ENCODE results near the gene PFDN1. TPM values are rescaled to one million over a fixed set of nuclear protein-coding genes. Genes with fewer than 3 reads are reported as not detected.
A peak's percentile ranks its signal among the peaks of the same experiment; 100 is the strongest.

PFDN1 gene
- total and polyA plus RNA-seq, 10 of the 15 experiments (the other 5 are each of a cell fraction or from before 2014, with no cell fraction given) = 62.9 to 193 (median 102) TPM

GRCh38 chr5:140347360-140347759, 44.5 kb upstream of the PFDN1 start:
- DNase-seq (ENCODE audit: low read depth, low spot score) (no peak), ATAC-seq (no peak), FAIRE-seq (no peak)
- no peaks in the 10 kb centered on the region for H3K9me3 ChIP-seq (replicated peaks; ENCODE audit: control insufficient read depth, insufficient read depth, low read length)
- no peak overlapping the region for H2AFZ ChIP-seq (ENCODE audit: control insufficient read depth, low read depth, low read length)
- peak overlapping the region; percentile 48; the same call in 1 of the 2 replicates for H3K9ac ChIP-seq (ENCODE audit: control insufficient read depth, insufficient read depth, low read length)
- ChIA-PET SMC1A (ENCODE audit: uncharacterized antibody, unreplicated experiment) (interaction anchor here (1.1 to 12.2 kb wide), 7 partner anchors 9 to 109 kb away, joined by 3 to 345 read pairs (median 6); no protein-coding TSS in a partner anchor), CTCF (interaction anchor here (0.6 to 16.9 kb wide), 23 partner anchors 8 to 372 kb away, joined by 3 to 774 read pairs (median 5); partner anchors contain the start of genes PFDN1 and SLC4A9), POLR2A (interaction anchor here (0.5 to 1.6 kb wide), 5 partner anchors 44 to 107 kb away, joined by 3 to 7 read pairs (median 5); partner anchors contain the start of gene PFDN1), RAD21 (ENCODE audit: unreplicated experiment) (interaction anchor here (0.8 to 9.2 kb wide), 11 partner anchors 11 to 200 kb away, joined by 3 to 131 read pairs (median 5); partner anchors contain the start of gene EIF4EBP3)
- intact Hi-C loops (cut with micrococcal nuclease; ENCODE audit: unreplicated experiment) (loop anchor here (5.0 kb wide), 1 partner anchor 45 kb away; the partner anchor contains the start of gene PFDN1), in situ Hi-C loops (cut with MboI) (no loop called here)
- no peaks in the 10 kb centered on the region for H3K36me3 ChIP-seq (ENCODE audit: control insufficient read depth in 2 of 2, insufficient read depth in 2 of 2, low read length in 1 of 2)
- H3K27me3 ChIP-seq (replicated peaks in 1 of 2; ENCODE audit: control insufficient read depth in 2 of 2, insufficient read depth in 2 of 2, low read length in 1 of 2) = no peaks in the 10 kb centered on the region; a peak in 1 of 4 replicates
- H4K20me1 ChIP-seq (ENCODE audit: control insufficient read depth, insufficient read depth) = no peaks in the 10 kb centered on the region
- WGBS (ENCODE audit: insufficient coverage, insufficient replicate concordance, low lambda C conversion rate, missing lambda C conversion rate) = 83% methylated on average over 2 of the region's 2 CpGs
- peak overlapping the region; percentile 99 for H3K4me2 ChIP-seq (ENCODE audit: control insufficient read depth, insufficient read depth)
- peaks cover 19% of the 10 kb centered on the region for H3K4me1 ChIP-seq (ENCODE audit: control insufficient read depth, insufficient read depth, low read length)
- H3K79me2 ChIP-seq (ENCODE audit: control insufficient read depth, insufficient read depth, low read length) = no peaks in the 10 kb centered on the region
- peak overlapping the region; percentile 66; the same call in 1 of the 2 replicates for H3K4me3 ChIP-seq
- H3K27ac ChIP-seq (ENCODE audit: control insufficient read depth, insufficient read depth) = no peak overlapping the region
- no TSS peak for BruUV-seq (replicated peaks)
- TF ChIP-seq, protein P1, sequence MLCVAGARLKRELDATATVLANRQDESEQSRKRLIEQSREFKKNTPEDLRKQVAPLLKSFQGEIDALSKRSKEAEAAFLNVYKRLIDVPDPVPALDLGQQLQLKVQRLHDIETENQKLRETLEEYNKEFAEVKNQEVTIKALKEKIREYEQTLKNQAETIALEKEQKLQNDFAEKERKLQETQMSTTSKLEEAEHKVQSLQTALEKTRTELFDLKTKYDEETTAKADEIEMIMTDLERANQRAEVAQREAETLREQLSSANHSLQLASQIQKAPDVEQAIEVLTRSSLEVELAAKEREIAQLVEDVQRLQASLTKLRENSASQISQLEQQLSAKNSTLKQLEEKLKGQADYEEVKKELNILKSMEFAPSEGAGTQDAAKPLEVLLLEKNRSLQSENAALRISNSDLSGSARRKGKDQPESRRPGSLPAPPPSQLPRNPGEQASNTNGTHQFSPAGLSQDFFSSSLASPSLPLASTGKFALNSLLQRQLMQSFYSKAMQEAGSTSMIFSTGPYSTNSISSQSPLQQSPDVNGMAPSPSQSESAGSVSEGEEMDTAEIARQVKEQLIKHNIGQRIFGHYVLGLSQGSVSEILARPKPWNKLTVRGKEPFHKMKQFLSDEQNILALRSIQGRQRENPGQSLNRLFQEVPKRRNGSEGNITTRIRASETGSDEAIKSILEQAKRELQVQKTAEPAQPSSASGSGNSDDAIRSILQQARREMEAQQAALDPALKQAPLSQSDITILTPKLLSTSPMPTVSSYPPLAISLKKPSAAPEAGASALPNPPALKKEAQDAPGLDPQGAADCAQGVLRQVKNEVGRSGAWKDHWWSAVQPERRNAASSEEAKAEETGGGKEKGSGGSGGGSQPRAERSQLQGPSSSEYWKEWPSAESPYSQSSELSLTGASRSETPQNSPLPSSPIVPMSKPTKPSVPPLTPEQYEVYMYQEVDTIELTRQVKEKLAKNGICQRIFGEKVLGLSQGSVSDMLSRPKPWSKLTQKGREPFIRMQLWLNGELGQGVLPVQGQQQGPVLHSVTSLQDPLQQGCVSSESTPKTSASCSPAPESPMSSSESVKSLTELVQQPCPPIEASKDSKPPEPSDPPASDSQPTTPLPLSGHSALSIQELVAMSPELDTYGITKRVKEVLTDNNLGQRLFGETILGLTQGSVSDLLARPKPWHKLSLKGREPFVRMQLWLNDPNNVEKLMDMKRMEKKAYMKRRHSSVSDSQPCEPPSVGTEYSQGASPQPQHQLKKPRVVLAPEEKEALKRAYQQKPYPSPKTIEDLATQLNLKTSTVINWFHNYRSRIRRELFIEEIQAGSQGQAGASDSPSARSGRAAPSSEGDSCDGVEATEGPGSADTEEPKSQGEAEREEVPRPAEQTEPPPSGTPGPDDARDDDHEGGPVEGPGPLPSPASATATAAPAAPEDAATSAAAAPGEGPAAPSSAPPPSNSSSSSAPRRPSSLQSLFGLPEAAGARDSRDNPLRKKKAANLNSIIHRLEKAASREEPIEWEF (IDR thresholded peaks at IDR 0.05; ENCODE audit: insufficient replicate concordance, low read depth, low read length) = no peak
- TF ChIP-seq HDAC2 (IDR thresholded peaks at IDR 0.05) = no peak
- TF ChIP-seq TBL1XR1 (IDR thresholded peaks at IDR 0.05; ENCODE audit: low read depth, low read length) = no peak
- TF ChIP-seq TCF3 (IDR thresholded peaks at IDR 0.05; ENCODE audit: borderline replicate concordance, insufficient read depth, low read depth, low read length) = no peak
- no peak for TF ChIP-seq SMAD5 (IDR thresholded peaks at IDR 0.05; ENCODE audit: low read depth)
- no peak for TF ChIP-seq PAX5 (IDR thresholded peaks at IDR 0.05; ENCODE audit: borderline replicate concordance, low read depth, low read length)
- no peak for TF ChIP-seq RUNX3 (IDR thresholded peaks at IDR 0.05; ENCODE audit: low read length)
- no peak for TF ChIP-seq CREM (IDR thresholded peaks at IDR 0.05; ENCODE audit: low read depth)
- no peak for TF ChIP-seq DPF2 (IDR thresholded peaks at IDR 0.05)
- TF ChIP-seq ZSCAN29 (IDR thresholded peaks at IDR 0.05) = no peak
- TF ChIP-seq CBX3 (IDR thresholded peaks at IDR 0.05; ENCODE audit: borderline replicate concordance, low read depth) = no peak
- no peak for TF ChIP-seq NR2F1 (conservative IDR thresholded peaks at IDR 0.05)
- TF ChIP-seq CBX5 (IDR thresholded peaks at IDR 0.05; ENCODE audit: low read depth) = no peak
- TF ChIP-seq, protein P2, sequence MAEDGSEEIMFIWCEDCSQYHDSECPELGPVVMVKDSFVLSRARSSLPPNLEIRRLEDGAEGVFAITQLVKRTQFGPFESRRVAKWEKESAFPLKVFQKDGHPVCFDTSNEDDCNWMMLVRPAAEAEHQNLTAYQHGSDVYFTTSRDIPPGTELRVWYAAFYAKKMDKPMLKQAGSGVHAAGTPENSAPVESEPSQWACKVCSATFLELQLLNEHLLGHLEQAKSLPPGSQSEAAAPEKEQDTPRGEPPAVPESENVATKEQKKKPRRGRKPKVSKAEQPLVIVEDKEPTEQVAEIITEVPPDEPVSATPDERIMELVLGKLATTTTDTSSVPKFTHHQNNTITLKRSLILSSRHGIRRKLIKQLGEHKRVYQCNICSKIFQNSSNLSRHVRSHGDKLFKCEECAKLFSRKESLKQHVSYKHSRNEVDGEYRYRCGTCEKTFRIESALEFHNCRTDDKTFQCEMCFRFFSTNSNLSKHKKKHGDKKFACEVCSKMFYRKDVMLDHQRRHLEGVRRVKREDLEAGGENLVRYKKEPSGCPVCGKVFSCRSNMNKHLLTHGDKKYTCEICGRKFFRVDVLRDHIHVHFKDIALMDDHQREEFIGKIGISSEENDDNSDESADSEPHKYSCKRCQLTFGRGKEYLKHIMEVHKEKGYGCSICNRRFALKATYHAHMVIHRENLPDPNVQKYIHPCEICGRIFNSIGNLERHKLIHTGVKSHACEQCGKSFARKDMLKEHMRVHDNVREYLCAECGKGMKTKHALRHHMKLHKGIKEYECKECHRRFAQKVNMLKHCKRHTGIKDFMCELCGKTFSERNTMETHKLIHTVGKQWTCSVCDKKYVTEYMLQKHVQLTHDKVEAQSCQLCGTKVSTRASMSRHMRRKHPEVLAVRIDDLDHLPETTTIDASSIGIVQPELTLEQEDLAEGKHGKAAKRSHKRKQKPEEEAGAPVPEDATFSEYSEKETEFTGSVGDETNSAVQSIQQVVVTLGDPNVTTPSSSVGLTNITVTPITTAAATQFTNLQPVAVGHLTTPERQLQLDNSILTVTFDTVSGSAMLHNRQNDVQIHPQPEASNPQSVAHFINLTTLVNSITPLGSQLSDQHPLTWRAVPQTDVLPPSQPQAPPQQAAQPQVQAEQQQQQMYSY (CRISPR knock-in tag; IDR thresholded peaks at IDR 0.05) = no peak
